Hepatocyte (in vitro differentiated cells): ENCODE results near the gene CCDC157.

Source experiments
- CTCF ChIP-seq: fragments of 200-600 bp; sonication (generic); IDR thresholded peaks from 2 replicates; pipeline ENCODE4 v1.5.1; 2016; ENCODE audit warnings: antibody characterized with exemption, mild to moderate bottlenecking; ENCODE audit not compliant: poor library complexity
- EZH2 ChIP-seq: fragments of 200-600 bp; sonication (generic); IDR thresholded peaks from 2 replicates; pipeline ENCODE4 v1.6.1; 2016; ENCODE audit warnings: antibody characterized with exemption, mild to moderate bottlenecking, borderline replicate concordance
- EZH2phosphoT487 ChIP-seq: fragments of 200-600 bp; sonication (generic); IDR thresholded peaks from one replicate; pipeline ENCODE4 v1.6.1; 2018; ENCODE audit warnings: antibody characterized with exemption, mild to moderate bottlenecking, low read depth, moderate library complexity; ENCODE audit not compliant: unreplicated experiment, severe bottlenecking

DNA sequence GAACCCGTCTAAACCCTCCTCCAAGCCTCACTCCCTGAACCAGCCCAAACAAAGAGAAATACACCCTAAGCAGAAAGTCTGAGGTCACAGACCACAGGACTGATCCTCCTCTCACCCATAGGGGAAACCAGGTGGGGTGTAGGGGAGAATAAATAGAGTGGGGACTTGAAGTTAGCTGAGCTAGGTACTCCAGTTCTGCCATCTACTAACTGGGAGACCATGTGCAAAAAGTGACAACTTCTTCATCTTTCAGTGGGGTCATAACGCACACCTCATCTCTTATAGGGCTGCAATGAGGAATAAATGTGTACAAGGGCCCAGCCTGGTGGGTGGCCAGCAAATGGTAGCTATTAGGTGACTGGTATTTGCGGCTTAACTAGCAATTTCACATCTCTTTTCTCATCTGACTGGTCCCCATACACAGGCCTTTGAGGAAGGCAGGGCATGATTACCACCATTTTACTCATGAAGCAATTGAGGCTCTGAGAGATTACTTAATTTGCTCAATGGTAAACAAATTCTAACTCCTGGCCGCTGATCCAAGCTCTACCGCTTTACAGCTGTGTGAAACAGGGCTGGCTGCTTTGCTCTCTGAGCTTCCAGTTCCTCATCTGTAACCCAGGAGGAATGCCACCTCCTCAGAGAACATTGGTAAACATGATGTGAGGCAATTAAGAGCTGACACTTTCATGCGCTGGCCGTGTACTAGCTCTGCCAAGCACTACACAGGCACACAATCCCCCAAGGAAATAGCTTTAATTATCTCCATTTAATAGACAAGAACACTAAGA lies 46.7 kb upstream of the CCDC157 start:
- no peak for TF ChIP-seq CTCF
- TF ChIP-seq EZH2 = no peak
- TF ChIP-seq EZH2phosphoT487 = no peak
